Germinal center (tissue), 1 donor: ENCODE measurements around the gene ENDOU.
A peak's percentile ranks its signal among the peaks of the same experiment; 100 is the strongest.

Experiments used
- DNase-seq: peaks from one replicate; pipeline ENCODE4 v3.0.0; 2012; ENCODE audit warnings: mixed read lengths, low spot score

Gene ENDOU

GRCh38 chr12:47725091-47725772 lies at the start of gene ENDOU:
Gene ENDOU (minus strand): TSS chr12:47725490. CDS start chr12:47725413, 77 bp downstream.
- no peak for DNase-seq

GRCh38 chr12:47774663-47775062 lies 49.4 kb upstream of the ENDOU start:
- DNase-seq: no peak

- no peak for DNase-seq
Measured at GRCh38 chr12:47773858-47774580, 48.7 kb upstream of the ENDOU start.

- peak; percentile 95 for DNase-seq
Measured at GRCh38 chr12:47773062-47773857, 48.0 kb upstream of the ENDOU start, which contains the start of gene SLC48A1. Gene SLC48A1 (plus strand): TSS chr12:47773238. CDS start chr12:47773305, 67 bp downstream.

- no peak for DNase-seq
Measured at GRCh38 chr12:47772738-47773061, 47.4 kb upstream of the ENDOU start.

- no peak for DNase-seq
Measured at GRCh38 chr12:47772094-47772660, 46.9 kb upstream of the ENDOU start.

- no peak for DNase-seq
Measured at GRCh38 chr12:47771304-47771703, 46.0 kb upstream of the ENDOU start.

GRCh38 chr12:47770086-47770726 lies 44.9 kb upstream of the ENDOU start:
- DNase-seq: no peak

- no peak for DNase-seq
Measured at GRCh38 chr12:47769234-47770085, 44.2 kb upstream of the ENDOU start.

GRCh38 chr12:47768323-47768811 lies 43.1 kb upstream of the ENDOU start:
- no peak for DNase-seq

- peak; percentile 57 for DNase-seq
Measured at GRCh38 chr12:47767216-47767724, 42.0 kb upstream of the ENDOU start.

- DNase-seq: no peak
Measured at GRCh38 chr12:47766502-47767215, 41.4 kb upstream of the ENDOU start.

- no peak for DNase-seq
Measured at GRCh38 chr12:47763481-47764346, 38.4 kb upstream of the ENDOU start.

GRCh38 chr12:47762850-47763465 lies 37.7 kb upstream of the ENDOU start:
- no peak for DNase-seq

- peak; percentile 81 for DNase-seq
Measured at GRCh38 chr12:47758834-47759690, 33.8 kb upstream of the ENDOU start, which contains the start of gene RAPGEF3. Gene RAPGEF3 (minus strand): TSS chr12:47758880. CDS start chr12:47758556, 324 bp downstream.

GRCh38 chr12:47758584-47758833 lies 33.2 kb upstream of the ENDOU start:
- DNase-seq: no peak

- no peak for DNase-seq
Measured at GRCh38 chr12:47757840-47758583, 32.7 kb upstream of the ENDOU start.
